Activated CD8-positive, alpha-beta memory T cell treated with anti-CD3 and anti-CD28 coated beads, Interleukin-2, amount 10 ng/mL, durations not matched to agents 7 days and 5 days (primary cell): ENCODE measurements around the gene ITPRIPL1. TPM values are rescaled to one million over a fixed set of nuclear protein-coding genes. Genes with fewer than 3 reads are reported as not detected.

Experiments used
- ATAC-seq: fragments of 150-1000 bp; cut with Tn5 transposase; one replicate; pipeline ENCODE4 v1.10.0; 2021; ENCODE audit warnings: moderate library complexity
- CTCF ChIA-PET: fragments of 350-600 bp; sonication (Branson Sonifier 250); formaldehyde crosslinking; loops from one replicate; lab custom pipeline; 2021; ENCODE audit warnings: antibody characterized with exemption; lab: Charles Lee
- DNase-seq: peaks from one replicate; pipeline ENCODE4 v3.0.0-alpha.2; 2020
- H3K27ac Mint-ChIP-seq: one replicate; pipeline ENCODE4 v1.8.0; 2021; ENCODE audit warnings: mild to moderate bottlenecking, mixed read lengths
- H3K27me3 Mint-ChIP-seq: one replicate; pipeline ENCODE4 v1.8.0; 2021; ENCODE audit warnings: mixed read lengths
- H3K36me3 Mint-ChIP-seq: one replicate; pipeline ENCODE4 v1.8.0; 2021; ENCODE audit warnings: mild to moderate bottlenecking, mixed read lengths
- H3K4me1 Mint-ChIP-seq: one replicate; pipeline ENCODE4 v1.8.0; 2021; ENCODE audit warnings: mixed read lengths
- H3K4me3 Mint-ChIP-seq: one replicate; pipeline ENCODE4 v1.8.0; 2021; ENCODE audit warnings: mild to moderate bottlenecking, moderate library complexity, mixed read lengths
- H3K9me3 Mint-ChIP-seq: one replicate; pipeline ENCODE4 v1.8.0; 2022; ENCODE audit warnings: low read depth, mixed read lengths
- total RNA-seq, 2 experiments: library from RNA; stranded (reverse); gene quantifications; one replicate each; pipeline ENCODE4 v1.2.3, GENCODE V29; 2021

ITPRIPL1 gene
- total RNA-seq, 2 experiments from 2014 or later: 53.2 to 56.9 TPM

- CTCF ChIA-PET: interaction anchor here (0.6 to 3.1 kb wide), 9 partner anchors 8 to 962 kb away, joined by 3 to 13 read pairs (median 4); partner anchors contain the start of genes SNRNP200 and STARD7
- Mint-ChIP-seq H3K4me3 (no peak overlapping the region), H3K27ac (peak overlapping the region; percentile 92), H3K4me1 (peaks cover 57% of the 10 kb centered on the region), H3K36me3 (peaks cover 80% of the 10 kb centered on the region), H3K27me3 (no peaks in the 10 kb centered on the region), H3K9me3 (no peaks in the 10 kb centered on the region)
- ATAC-seq (no peak), DNase-seq (no peak)
Measured at GRCh38 chr2:96345868-96346462, 20.8 kb downstream of the ITPRIPL1 start.

DNA sequence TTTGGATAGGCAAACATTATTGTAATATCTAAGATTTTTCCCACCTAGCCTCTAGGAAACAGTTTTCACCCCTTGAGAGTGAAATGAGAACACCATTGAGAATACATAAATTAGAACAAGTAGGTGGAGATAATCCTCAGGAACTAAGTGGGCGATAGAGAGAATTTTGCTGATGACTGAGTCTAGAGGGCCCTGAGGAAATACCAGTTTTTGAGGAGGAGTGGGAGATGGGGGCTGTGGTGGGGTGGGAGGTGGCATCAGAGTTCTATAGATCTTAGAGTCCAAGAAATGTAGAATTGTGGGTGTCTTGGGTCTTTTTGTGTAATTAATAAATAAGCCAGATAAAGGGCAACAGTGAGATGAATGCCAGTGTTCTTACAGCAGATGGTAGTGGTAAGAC, 22.3 kb downstream of the ITPRIPL1 start:
- H3K36me3 Mint-ChIP-seq: peaks cover 75% of the 10 kb centered on the region
- H3K27me3 Mint-ChIP-seq: no peaks in the 10 kb centered on the region
- CTCF ChIA-PET: no interaction called here
- H3K4me3 Mint-ChIP-seq: no peak overlapping the region
- no peak for DNase-seq
- no peak overlapping the region for H3K27ac Mint-ChIP-seq
- ATAC-seq: no peak
- H3K9me3 Mint-ChIP-seq: no peaks in the 10 kb centered on the region
- H3K4me1 Mint-ChIP-seq: peaks cover 43% of the 10 kb centered on the region

- Mint-ChIP-seq H3K4me1 (peaks cover 2% of the 10 kb centered on the region), H3K9me3 (no peaks in the 10 kb centered on the region), H3K27me3 (no peaks in the 10 kb centered on the region), H3K27ac (no peak overlapping the region), H3K36me3 (peaks cover 60% of the 10 kb centered on the region), H3K4me3 (no peak overlapping the region)
- CTCF ChIA-PET: interaction anchor here (1.3 kb wide), 1 partner anchor 8 kb away, joined by 5 read pairs; no protein-coding TSS in a partner anchor
- no peak for DNase-seq
- ATAC-seq: no peak
Measured at GRCh38 chr2:96353032-96353561, 28.0 kb downstream of the ITPRIPL1 start.

DNA sequence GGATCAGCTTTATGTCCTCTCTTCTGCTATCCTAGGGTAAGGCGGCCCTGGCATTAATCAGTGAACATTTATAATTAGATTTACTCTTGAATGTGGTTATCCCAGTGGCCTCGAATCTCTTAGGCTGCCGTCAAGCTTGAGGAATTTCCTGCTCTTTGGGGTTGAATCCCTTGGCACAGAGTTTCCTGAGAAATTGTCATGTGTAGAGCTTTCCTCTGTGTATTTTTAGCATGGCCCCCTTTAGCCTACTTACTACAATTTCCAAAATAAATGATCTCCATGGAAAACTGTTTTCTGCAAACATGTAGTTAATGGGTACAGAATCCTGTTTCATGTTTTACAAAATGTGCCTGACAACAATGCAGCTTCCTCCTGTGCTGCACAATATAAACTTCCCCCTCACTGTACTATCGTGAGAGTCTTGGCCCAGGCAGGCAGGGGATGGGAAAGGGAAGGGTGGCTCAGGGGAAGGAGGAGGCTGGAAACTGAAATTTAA, 28.5 kb downstream of the ITPRIPL1 start:
- Mint-ChIP-seq H3K4me1 (peaks cover 3% of the 10 kb centered on the region), H3K27me3 (no peaks in the 10 kb centered on the region), H3K36me3 (peaks cover 62% of the 10 kb centered on the region), H3K27ac (no peak overlapping the region), H3K4me3 (no peak overlapping the region), H3K9me3 (no peaks in the 10 kb centered on the region)
- DNase-seq (no peak), ATAC-seq (no peak)
- CTCF ChIA-PET: interaction anchor here (1.3 kb wide), 1 partner anchor 8 kb away, joined by 5 read pairs; no protein-coding TSS in a partner anchor

GRCh38 chr2:96354492-96354891, 29.4 kb downstream of the ITPRIPL1 start:
- CTCF ChIA-PET: interaction anchor here (1.3 kb wide), 1 partner anchor 9 kb away, joined by 5 read pairs; no protein-coding TSS in a partner anchor
- ATAC-seq: no peak
- H3K27me3 Mint-ChIP-seq: no peaks in the 10 kb centered on the region
- no peaks in the 10 kb centered on the region for H3K9me3 Mint-ChIP-seq
- DNase-seq: no peak
- peaks cover 10% of the 10 kb centered on the region for H3K4me1 Mint-ChIP-seq
- H3K27ac Mint-ChIP-seq: no peak overlapping the region
- H3K36me3 Mint-ChIP-seq: peaks cover 62% of the 10 kb centered on the region
- no peak overlapping the region for H3K4me3 Mint-ChIP-seq

DNA sequence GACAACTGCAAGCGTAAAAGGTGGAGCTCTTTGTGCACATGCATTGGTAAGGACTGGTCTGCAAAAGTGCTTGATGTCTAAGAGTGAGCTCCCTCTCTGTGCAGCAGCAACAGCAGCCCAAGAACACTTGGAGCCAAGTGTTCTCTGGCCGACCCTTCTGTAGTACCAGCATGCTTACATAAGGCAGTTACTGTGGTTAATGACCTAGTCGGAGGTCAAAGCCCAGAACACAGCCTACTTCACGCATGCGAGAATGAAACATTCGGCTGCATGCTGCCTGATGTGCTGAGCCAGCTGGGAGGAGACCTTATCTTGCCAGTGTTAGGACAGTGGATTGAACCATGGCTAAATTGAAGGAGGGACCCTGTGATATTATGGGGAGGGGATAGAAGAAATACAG, 31.8 kb downstream of the ITPRIPL1 start:
- no peaks in the 10 kb centered on the region for H3K27me3 Mint-ChIP-seq
- H3K9me3 Mint-ChIP-seq: no peaks in the 10 kb centered on the region
- DNase-seq: no peak
- no peak overlapping the region for H3K27ac Mint-ChIP-seq
- H3K4me1 Mint-ChIP-seq: peaks cover 20% of the 10 kb centered on the region
- ATAC-seq: no peak
- peaks cover 64% of the 10 kb centered on the region for H3K36me3 Mint-ChIP-seq
- no peak overlapping the region for H3K4me3 Mint-ChIP-seq
- CTCF ChIA-PET: interaction anchor here (0.6 to 2.6 kb wide), 4 partner anchors 10 to 195 kb away, joined by 3 to 13 read pairs (median 4); partner anchors contain the start of gene SNRNP200

DNA sequence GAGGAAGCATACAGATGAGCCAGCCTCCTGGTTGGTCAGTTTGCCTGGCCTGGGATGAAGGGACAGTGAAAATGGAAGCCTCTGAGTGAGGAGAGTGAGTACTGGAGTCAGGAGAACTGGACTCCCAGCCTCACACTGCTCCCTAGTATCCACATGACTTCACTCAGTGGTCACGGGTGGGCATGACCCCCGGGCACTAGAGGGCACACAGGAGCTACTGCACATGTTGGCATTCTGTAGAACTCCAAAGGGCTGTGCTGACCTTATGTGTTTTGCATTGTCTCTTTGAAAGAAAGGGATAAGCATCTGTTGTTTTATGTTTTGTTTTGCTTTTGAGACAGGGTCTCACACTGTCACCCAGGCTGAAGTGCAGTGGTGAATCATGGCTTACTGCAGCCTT, 34.2 kb downstream of the ITPRIPL1 start:
- H3K27ac Mint-ChIP-seq: no peak overlapping the region
- CTCF ChIA-PET: interaction anchor here (1.0 to 1.5 kb wide), 2 partner anchors 64 to 194 kb away, joined by 3 read pairs; no protein-coding TSS in a partner anchor
- peaks cover 61% of the 10 kb centered on the region for H3K36me3 Mint-ChIP-seq
- H3K27me3 Mint-ChIP-seq: no peaks in the 10 kb centered on the region
- peak; percentile 59 for DNase-seq
- peak; percentile 48 for ATAC-seq
- H3K9me3 Mint-ChIP-seq: no peaks in the 10 kb centered on the region
- no peak overlapping the region for H3K4me3 Mint-ChIP-seq
- peaks cover 20% of the 10 kb centered on the region for H3K4me1 Mint-ChIP-seq

DNA sequence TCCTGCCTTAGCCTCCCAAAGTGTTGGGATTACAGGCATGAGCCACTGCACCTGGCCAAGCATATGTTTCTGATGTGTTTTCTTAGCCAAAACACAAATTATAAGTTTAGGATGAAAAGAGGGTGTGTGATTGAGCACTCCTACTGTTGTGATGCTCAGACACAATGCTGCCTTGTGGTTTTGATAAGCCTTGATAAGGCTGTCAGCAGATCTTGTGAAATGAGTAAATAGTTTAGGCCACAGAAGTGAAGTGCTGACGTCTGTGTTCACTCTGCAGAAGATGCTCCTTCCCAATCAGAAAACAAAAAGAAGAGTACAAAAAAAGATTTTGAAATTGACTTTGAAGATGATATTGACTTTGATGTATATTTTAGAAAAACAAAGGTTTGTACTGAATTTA, 34.7 kb downstream of the ITPRIPL1 start:
- Mint-ChIP-seq H3K4me3 (no peak overlapping the region), H3K27me3 (no peaks in the 10 kb centered on the region), H3K36me3 (peaks cover 61% of the 10 kb centered on the region), H3K4me1 (peaks cover 20% of the 10 kb centered on the region), H3K9me3 (no peaks in the 10 kb centered on the region), H3K27ac (peak overlapping the region; percentile 59)
- DNase-seq: no peak
- CTCF ChIA-PET: interaction anchor here (1.0 to 1.5 kb wide), 2 partner anchors 63 to 194 kb away, joined by 3 read pairs; no protein-coding TSS in a partner anchor
- peak; percentile 89 for ATAC-seq

DNA sequence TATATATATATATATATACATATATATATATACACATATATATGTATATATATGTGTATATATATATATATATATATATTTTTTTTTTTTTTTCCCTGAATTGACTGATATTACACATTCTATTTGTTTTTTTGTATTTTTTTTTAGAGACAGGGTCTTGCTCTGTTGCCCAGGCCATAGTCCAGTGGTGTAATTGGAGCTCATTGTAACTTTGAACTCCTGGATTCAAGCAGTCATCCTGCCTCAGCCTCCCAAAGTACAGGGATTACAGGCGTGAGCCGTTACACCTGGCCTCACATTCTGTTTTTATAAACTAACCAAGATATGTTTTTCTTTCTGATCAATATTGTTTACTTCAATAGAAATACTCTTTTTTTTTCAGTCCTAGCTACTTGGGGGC, 36.6 kb downstream of the ITPRIPL1 start:
- Mint-ChIP-seq H3K4me1 (peaks cover 20% of the 10 kb centered on the region), H3K27ac (no peak overlapping the region), H3K27me3 (no peaks in the 10 kb centered on the region), H3K9me3 (no peaks in the 10 kb centered on the region), H3K4me3 (no peak overlapping the region), H3K36me3 (peaks cover 70% of the 10 kb centered on the region)
- ATAC-seq: no peak
- CTCF ChIA-PET: no interaction called here
- no peak for DNase-seq

DNA sequence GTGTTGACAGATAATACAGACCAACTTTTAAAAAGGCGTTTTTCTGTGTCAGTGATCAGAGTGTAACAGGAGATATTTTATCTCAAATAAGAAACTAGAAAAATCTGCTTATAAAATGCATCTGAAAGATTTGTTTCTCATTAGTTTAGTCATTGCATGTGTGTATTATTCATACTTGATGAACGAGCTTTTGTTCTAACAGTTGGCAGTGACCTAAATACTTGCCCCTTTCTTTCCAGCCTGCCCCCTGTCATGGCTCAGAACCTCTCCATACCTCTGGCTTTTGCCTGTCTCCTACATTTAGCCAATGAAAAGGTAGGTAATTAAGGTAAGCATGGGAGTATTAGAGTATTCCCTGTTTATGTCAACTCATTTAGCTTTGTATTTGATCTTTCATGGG, 44.1 kb downstream of the ITPRIPL1 start:
- Mint-ChIP-seq H3K9me3 (no peaks in the 10 kb centered on the region), H3K4me3 (no peak overlapping the region), H3K36me3 (peaks cover 83% of the 10 kb centered on the region), H3K27ac (peak overlapping the region; percentile 16), H3K4me1 (no peaks in the 10 kb centered on the region), H3K27me3 (no peaks in the 10 kb centered on the region)
- ATAC-seq (no peak), DNase-seq (no peak)
- CTCF ChIA-PET: interaction anchor here (2.1 kb wide), 1 partner anchor 185 kb away, joined by 6 read pairs; no protein-coding TSS in a partner anchor

- H3K36me3 Mint-ChIP-seq: peaks cover 64% of the 10 kb centered on the region
- no peak overlapping the region for H3K4me3 Mint-ChIP-seq
- H3K27me3 Mint-ChIP-seq: no peaks in the 10 kb centered on the region
- DNase-seq (no peak), ATAC-seq (no peak)
- no peak overlapping the region for H3K27ac Mint-ChIP-seq
- CTCF ChIA-PET: no interaction called here
- H3K4me1 Mint-ChIP-seq: no peaks in the 10 kb centered on the region
- H3K9me3 Mint-ChIP-seq: peaks cover 9% of the 10 kb centered on the region
Measured at GRCh38 chr2:96374211-96374951, 49.3 kb downstream of the ITPRIPL1 start.
